CD4-positive, alpha-beta T cell (primary cell): ENCODE measurements around the gene TPO. TPM values are rescaled to one million over a fixed set of nuclear protein-coding genes. Genes with fewer than 3 reads are reported as not detected.

Source experiments
- ATAC-seq: fragments of 200-7000 bp; cut with Tn5 transposase; one replicate; pipeline ENCODE4 v1.10.0; 2022; ENCODE audit warnings: mild to moderate bottlenecking; ENCODE audit not compliant: poor library complexity
- CTCF ChIA-PET: fragments of 350-600 bp; sonication (Branson Sonifier 250); formaldehyde crosslinking; loops from one replicate; lab custom pipeline; 2021; ENCODE audit warnings: antibody characterized with exemption, inconsistent platforms; lab: Charles Lee
- POLR2A ChIA-PET: fragments of 350-600 bp; sonication (Branson Sonifier 250); formaldehyde crosslinking; loops from one replicate; lab custom pipeline; 2021; ENCODE audit warnings: antibody characterized with exemption, inconsistent platforms; lab: Charles Lee
- DNase-seq, 14 experiments: peaks; one replicate each; pipeline ENCODE4 v3.0.0-alpha.2; 2013 to 2020; ENCODE audit warnings: mixed read lengths in 2 of 14
- H3K27ac ChIP-seq, 2 donors: one replicate each; pipeline versions ENCODE4 v1.5.1 to v1.7.0; 2013; ENCODE audit warnings: low read length in 2 of 2, low read depth in 1 of 2, mild to moderate bottlenecking in 1 of 2
- H3K27me3 ChIP-seq, 2 experiments: 1 replicate in 1 of 2; 2 replicates in 1 of 2; pipeline versions ENCODE4 v1.6.1 to v1.7.0; 2013; ENCODE audit warnings: low read length in 2 of 2, control low read depth in 1 of 2, mild to moderate bottlenecking in 1 of 2, moderate library complexity in 1 of 2; ENCODE audit not compliant: insufficient read depth in 2 of 2, control insufficient read depth in 1 of 2
- H3K36me3 ChIP-seq: one replicate; pipeline ENCODE4 v1.6.1; 2013; ENCODE audit warnings: low read length, control low read depth; ENCODE audit not compliant: insufficient read depth
- H3K4me1 ChIP-seq: one replicate; pipeline ENCODE4 v1.6.1; 2013; ENCODE audit warnings: low read length, control low read depth; ENCODE audit not compliant: insufficient read depth
- H3K4me3 ChIP-seq: one replicate; pipeline ENCODE4 v1.5.1; 2013; ENCODE audit warnings: mild to moderate bottlenecking, low read length, moderate library complexity
- H3K9me3 ChIP-seq, 2 experiments: 1 replicate in 1 of 2; 2 replicates in 1 of 2; pipeline versions ENCODE4 v1.6.1 to v1.7.0; 2013; ENCODE audit warnings: low read length in 2 of 2, mild to moderate bottlenecking in 2 of 2, control low read depth in 1 of 2, moderate library complexity in 1 of 2; ENCODE audit not compliant: control insufficient read depth in 1 of 2, insufficient read depth in 1 of 2
- H3K27ac Mint-ChIP-seq: one replicate; pipeline ENCODE4 v1.8.0; 2020; ENCODE audit warnings: mixed read lengths
- H3K27me3 Mint-ChIP-seq: one replicate; pipeline ENCODE4 v1.8.0; 2021; ENCODE audit warnings: mixed read lengths
- H3K36me3 Mint-ChIP-seq: one replicate; pipeline ENCODE4 v1.8.0; 2021; ENCODE audit warnings: low read depth, mixed read lengths
- H3K4me1 Mint-ChIP-seq: one replicate; pipeline ENCODE4 v1.8.0; 2021; ENCODE audit warnings: low read depth, mixed read lengths
- H3K4me3 Mint-ChIP-seq: one replicate; pipeline ENCODE4 v1.8.0; 2020; ENCODE audit warnings: mild to moderate bottlenecking, mixed read lengths
- H3K9me3 Mint-ChIP-seq: one replicate; pipeline ENCODE4 v1.8.0; 2020; ENCODE audit warnings: mixed read lengths
- CTCF ChIP-seq: fragments of 200-600 bp; IDR thresholded peaks from one replicate; pipeline ENCODE4 v1.8.0; 2022; ENCODE audit warnings: antibody characterized with exemption, mild to moderate bottlenecking
- intact Hi-C, 2 experiments: fragments of 100-400 bp; cut with DNase I in 1 of 2; cut with micrococcal nuclease in 1 of 2; formaldehyde crosslinking; loops; one replicate each; pipeline versions ENCODE4 v1.15.1 to v1.9.0; 2023 to 2025; cut with DNase I, micrococcal nuclease
- total RNA-seq, 174 experiments: library from RNA in 2 of 174; stranded (reverse) in 2 of 174; gene quantifications; one replicate each; pipeline ENCODE4 v1.2.3 and lab custom pipeline; 2021 to 2026

TPO gene
- total RNA-seq, 2 experiments from 2014 or later, result 0.27 TPM; not detected in 1

GRCh38 chr2:1556776-1557466, 143.7 kb downstream of the TPO start:
- peaks cover 4% of the 10 kb centered on the region for H3K27me3 Mint-ChIP-seq
- CTCF ChIA-PET, result no interaction called here

DNA sequence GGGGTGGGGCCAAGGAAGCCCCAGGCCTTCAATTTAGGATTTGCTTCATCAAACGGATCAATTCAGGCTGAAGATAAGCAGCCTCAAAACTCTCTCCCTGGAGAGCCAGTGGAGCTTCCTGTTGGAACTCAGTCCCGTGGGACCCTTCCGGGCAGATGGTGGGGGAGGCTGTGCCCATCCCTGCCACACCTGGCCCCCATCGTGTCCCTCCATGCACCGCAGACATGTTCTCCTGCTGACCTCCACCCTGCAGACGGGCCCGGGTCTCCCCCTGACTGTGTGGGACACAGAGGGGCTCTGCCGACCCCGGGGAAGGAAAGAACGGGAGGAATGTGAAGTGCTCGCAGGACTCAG, 144.2 kb downstream of the TPO start:
- no peak for TF ChIP-seq CTCF
- H3K9me3 Mint-ChIP-seq, result no peaks in the 10 kb centered on the region
- H3K4me1 ChIP-seq, result no peaks in the 10 kb centered on the region
- H3K4me3 Mint-ChIP-seq, result no peak overlapping the region
- ATAC-seq (no peak), DNase-seq (no peak)
- H3K27ac Mint-ChIP-seq, result no peak overlapping the region
- H3K27me3 ChIP-seq, result no peaks in the 10 kb centered on the region
- no peaks in the 10 kb centered on the region for H3K36me3 Mint-ChIP-seq
- no peaks in the 10 kb centered on the region for H3K9me3 ChIP-seq
- no peaks in the 10 kb centered on the region for H3K36me3 ChIP-seq
- no peak overlapping the region for H3K27ac ChIP-seq
- no peak overlapping the region for H3K4me3 ChIP-seq
- CTCF ChIA-PET, result no interaction called here
- POLR2A ChIA-PET, result no interaction called here
- intact Hi-C loops, result loop anchor here in 1 of 2 experiments (10.0 kb wide), 1 partner anchor 393 kb away; no protein-coding TSS in a partner anchor
- H3K27me3 Mint-ChIP-seq, result peaks cover 3% of the 10 kb centered on the region
- H3K4me1 Mint-ChIP-seq, result peaks cover 11% of the 10 kb centered on the region

More at GRCh38 chr2:1556776-1557466, 143.7 kb downstream of the TPO start:
- Histone ChIP-seq H3K27ac (no peak overlapping the region), H3K36me3 (no peaks in the 10 kb centered on the region), H3K4me3 (no peak overlapping the region), H3K9me3 (no peaks in the 10 kb centered on the region), H3K4me1 (no peaks in the 10 kb centered on the region), H3K27me3 (no peaks in the 10 kb centered on the region)
- DNase-seq (no peak), ATAC-seq (no peak)
- H3K27ac Mint-ChIP-seq, result no peak overlapping the region
- peaks cover 9% of the 10 kb centered on the region for H3K4me1 Mint-ChIP-seq
- POLR2A ChIA-PET, result no interaction called here
- TF ChIP-seq CTCF, result no peak
- intact Hi-C loops, result loop anchor here in 1 of 2 experiments (10.0 kb wide), 1 partner anchor 392 kb away; no protein-coding TSS in a partner anchor
- H3K4me3 Mint-ChIP-seq, result no peak overlapping the region
- no peaks in the 10 kb centered on the region for H3K9me3 Mint-ChIP-seq
- H3K36me3 Mint-ChIP-seq, result no peaks in the 10 kb centered on the region

- DNase-seq, result no peak
- Histone ChIP-seq H3K4me3 (no peak overlapping the region), H3K27ac (no peak overlapping the region), H3K27me3 (no peaks in the 10 kb centered on the region), H3K9me3 (peaks cover 0 to 3% of the 10 kb centered on the region in 2 experiments), H3K4me1 (peaks cover 18% of the 10 kb centered on the region), H3K36me3 (no peaks in the 10 kb centered on the region)
- no peak for ATAC-seq
- Mint-ChIP-seq H3K27ac (no peak overlapping the region), H3K9me3 (no peaks in the 10 kb centered on the region), H3K4me1 (peaks cover 25% of the 10 kb centered on the region), H3K27me3 (no peaks in the 10 kb centered on the region), H3K36me3 (no peaks in the 10 kb centered on the region), H3K4me3 (no peak overlapping the region)
- ChIA-PET POLR2A (no interaction called here), CTCF (no interaction called here)
- TF ChIP-seq CTCF, result no peak
- intact Hi-C loops, result loop anchor here in 1 of 2 experiments (10.0 kb wide), 1 partner anchor 395 kb away; no protein-coding TSS in a partner anchor
These were observed 146.4 kb downstream of the TPO start for GRCh38 chr2:1559589-1560175.
